Activated T-cell treated with anti-CD3 and anti-CD28 coated beads, Interleukin-2, amount 50 U/mL, for 4 hours (primary cell): ENCODE measurements around the gene PCBP3. TPM values are rescaled to one million over a fixed set of nuclear protein-coding genes. Genes with fewer than 3 reads are reported as not detected.

Experiments used
- ATAC-seq, 2 donors: fragments of 200-7000 bp; cut with Tn5 transposase; one replicate each; pipeline ENCODE4 v1.10.0; 2021
- DNase-seq: peaks from one replicate; pipeline ENCODE4 v3.0.0-alpha.2; 2020
- H3K27me3 Mint-ChIP-seq: one replicate; pipeline ENCODE4 v1.8.0; 2021; ENCODE audit warnings: low read depth, mixed read lengths
- H3K36me3 Mint-ChIP-seq: one replicate; pipeline ENCODE4 v1.8.0; 2022; ENCODE audit warnings: mixed read lengths; ENCODE audit not compliant: insufficient read depth
- H3K4me1 Mint-ChIP-seq: one replicate; pipeline ENCODE4 v1.8.0; 2021; ENCODE audit warnings: low read depth, mixed read lengths
- H3K4me3 Mint-ChIP-seq: one replicate; pipeline ENCODE4 v1.8.0; 2021; ENCODE audit warnings: mild to moderate bottlenecking, moderate library complexity, mixed read lengths
- H3K9me3 Mint-ChIP-seq: one replicate; pipeline ENCODE4 v1.8.0; 2021; ENCODE audit warnings: mixed read lengths
- total RNA-seq, 3 donors: library from RNA; stranded (reverse); gene quantifications; one replicate each; pipeline ENCODE4 v1.2.1, GENCODE V29; 2021

The PCBP3 gene
- total RNA-seq, 3 donors from 2014 or later = 2.7 to 5.7 (median 4.8) TPM

- no peak for ATAC-seq
- Mint-ChIP-seq H3K4me1 (peaks cover 3% of the 10 kb centered on the region), H3K4me3 (no peak overlapping the region), H3K27me3 (no peaks in the 10 kb centered on the region), H3K9me3 (no peaks in the 10 kb centered on the region), H3K36me3 (peaks cover 9% of the 10 kb centered on the region)
- DNase-seq = no peak
Measured at GRCh38 chr21:45747233-45747766, 103.8 kb downstream of the PCBP3 start.

GRCh38 chr21:45747802-45748445, 104.4 kb downstream of the PCBP3 start:
- no peak for DNase-seq
- ATAC-seq = peak in 1 of 2 donors; percentile 43
- Mint-ChIP-seq H3K4me3 (no peak overlapping the region), H3K27me3 (no peaks in the 10 kb centered on the region), H3K9me3 (no peaks in the 10 kb centered on the region), H3K36me3 (peaks cover 9% of the 10 kb centered on the region), H3K4me1 (peaks cover 1% of the 10 kb centered on the region)

DNA sequence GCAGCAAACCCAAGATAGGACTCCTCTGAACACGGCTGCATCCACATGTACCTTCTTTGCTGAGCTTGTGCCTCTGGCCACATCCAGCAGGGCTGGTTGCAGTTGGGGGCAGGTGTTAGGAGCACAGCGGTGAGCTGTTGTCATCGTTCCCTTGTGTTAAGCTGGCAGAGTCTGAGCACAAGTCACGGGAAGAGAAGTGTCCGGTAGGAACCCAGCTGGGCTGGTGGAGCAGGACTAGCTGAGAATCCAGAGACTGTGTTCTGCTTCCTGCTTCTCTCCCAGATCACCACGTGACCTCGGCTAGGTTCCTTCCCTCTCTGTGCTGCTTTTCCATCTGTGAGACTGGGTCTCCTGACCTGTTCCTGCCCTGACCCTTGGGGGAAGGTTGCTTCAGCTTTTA, 105.1 kb downstream of the PCBP3 start:
- Mint-ChIP-seq H3K4me1 (peaks cover 1% of the 10 kb centered on the region), H3K36me3 (peaks cover 9% of the 10 kb centered on the region), H3K9me3 (no peaks in the 10 kb centered on the region), H3K4me3 (no peak overlapping the region), H3K27me3 (no peaks in the 10 kb centered on the region)
- ATAC-seq = no peak
- DNase-seq = no peak

- Mint-ChIP-seq H3K4me3 (no peak overlapping the region), H3K9me3 (no peaks in the 10 kb centered on the region), H3K4me1 (peaks cover 1% of the 10 kb centered on the region), H3K36me3 (peaks cover 5% of the 10 kb centered on the region), H3K27me3 (no peaks in the 10 kb centered on the region)
- DNase-seq = no peak
- ATAC-seq = no peak
Measured at GRCh38 chr21:45749974-45750373, 106.4 kb downstream of the PCBP3 start.

GRCh38 chr21:45750936-45751335, 107.4 kb downstream of the PCBP3 start:
- peaks cover 4% of the 10 kb centered on the region for H3K9me3 Mint-ChIP-seq
- peaks cover 1% of the 10 kb centered on the region for H3K4me1 Mint-ChIP-seq
- DNase-seq (no peak), ATAC-seq (no peak)
- H3K36me3 Mint-ChIP-seq = no peaks in the 10 kb centered on the region
- H3K4me3 Mint-ChIP-seq = no peak overlapping the region
- H3K27me3 Mint-ChIP-seq = no peaks in the 10 kb centered on the region

- ATAC-seq (no peak), DNase-seq (no peak)
- Mint-ChIP-seq H3K4me3 (no peak overlapping the region), H3K9me3 (peaks cover 7% of the 10 kb centered on the region), H3K4me1 (no peaks in the 10 kb centered on the region), H3K27me3 (no peaks in the 10 kb centered on the region), H3K36me3 (no peaks in the 10 kb centered on the region)
Measured at GRCh38 chr21:45753445-45753844, 109.9 kb downstream of the PCBP3 start.

DNA sequence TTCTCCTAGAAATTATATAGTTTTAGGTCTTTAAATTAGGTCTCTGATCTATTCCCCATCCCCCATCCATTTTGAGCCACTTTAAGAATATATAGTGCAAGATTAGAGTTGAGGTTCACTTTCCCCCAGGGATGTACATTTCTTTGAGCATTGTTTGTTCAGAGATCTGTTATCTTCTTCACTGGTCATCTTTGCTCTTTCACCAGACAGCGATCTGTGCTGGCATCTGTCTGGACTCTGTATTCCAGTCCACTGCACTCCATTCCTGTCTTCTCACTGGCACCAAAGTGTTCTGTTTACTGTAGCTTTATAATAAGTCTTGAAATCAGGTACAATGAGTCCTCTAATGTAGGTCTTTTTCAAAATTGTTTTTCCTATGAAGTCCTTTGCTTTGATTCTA, 112.5 kb downstream of the PCBP3 start:
- ATAC-seq = no peak
- no peaks in the 10 kb centered on the region for H3K27me3 Mint-ChIP-seq

GRCh38 chr21:45756669-45757068, 113.1 kb downstream of the PCBP3 start:
- H3K27me3 Mint-ChIP-seq = no peaks in the 10 kb centered on the region
- ATAC-seq = no peak
- no peak overlapping the region for H3K4me3 Mint-ChIP-seq
- DNase-seq = no peak
- H3K4me1 Mint-ChIP-seq = no peaks in the 10 kb centered on the region
- peaks cover 7% of the 10 kb centered on the region for H3K9me3 Mint-ChIP-seq
- no peaks in the 10 kb centered on the region for H3K36me3 Mint-ChIP-seq

More for the DNA sequence above, 112.5 kb downstream of the PCBP3 start:
- Mint-ChIP-seq H3K36me3 (no peaks in the 10 kb centered on the region), H3K9me3 (peaks cover 7% of the 10 kb centered on the region), H3K4me3 (no peak overlapping the region), H3K4me1 (no peaks in the 10 kb centered on the region)
- no peak for DNase-seq

DNA sequence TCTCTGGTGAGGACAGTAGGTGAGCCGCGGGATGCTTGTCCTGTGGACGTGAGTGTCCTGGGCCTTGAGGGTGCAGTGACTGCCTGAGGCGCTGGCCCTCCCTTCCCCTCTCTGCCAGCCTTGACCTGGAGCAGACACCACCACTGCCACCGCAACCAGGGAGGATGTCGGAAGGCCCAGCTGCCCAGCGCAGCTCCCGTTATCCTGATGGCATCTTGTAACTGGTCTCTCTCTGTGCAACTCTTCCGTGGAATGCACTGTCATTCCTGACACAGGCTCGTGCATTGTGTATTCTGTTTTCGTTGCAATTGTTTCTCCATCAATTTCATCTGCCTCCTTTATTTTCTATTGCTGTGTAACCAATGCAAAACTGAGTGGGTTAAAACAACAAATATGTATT, 118.2 kb downstream of the PCBP3 start:
- no peaks in the 10 kb centered on the region for H3K9me3 Mint-ChIP-seq
- DNase-seq (no peak), ATAC-seq (no peak)
- peaks cover 2% of the 10 kb centered on the region for H3K36me3 Mint-ChIP-seq
- peaks cover 5% of the 10 kb centered on the region for H3K4me1 Mint-ChIP-seq
- no peaks in the 10 kb centered on the region for H3K27me3 Mint-ChIP-seq
- no peak overlapping the region for H3K4me3 Mint-ChIP-seq

GRCh38 chr21:45763074-45763473, 119.5 kb downstream of the PCBP3 start:
- peaks cover 2% of the 10 kb centered on the region for H3K36me3 Mint-ChIP-seq
- no peak for ATAC-seq
- H3K4me1 Mint-ChIP-seq = peaks cover 19% of the 10 kb centered on the region
- DNase-seq = no peak
- H3K9me3 Mint-ChIP-seq = no peaks in the 10 kb centered on the region
- H3K4me3 Mint-ChIP-seq = no peak overlapping the region
- no peaks in the 10 kb centered on the region for H3K27me3 Mint-ChIP-seq

GRCh38 chr21:45763506-45763905, 120.0 kb downstream of the PCBP3 start:
- ATAC-seq = no peak
- H3K4me3 Mint-ChIP-seq = no peak overlapping the region
- no peaks in the 10 kb centered on the region for H3K9me3 Mint-ChIP-seq
- no peak for DNase-seq
- no peaks in the 10 kb centered on the region for H3K27me3 Mint-ChIP-seq
- H3K36me3 Mint-ChIP-seq = peaks cover 2% of the 10 kb centered on the region
- H3K4me1 Mint-ChIP-seq = peaks cover 23% of the 10 kb centered on the region

- Mint-ChIP-seq H3K27me3 (no peaks in the 10 kb centered on the region), H3K4me3 (no peak overlapping the region), H3K9me3 (no peaks in the 10 kb centered on the region), H3K4me1 (peaks cover 36% of the 10 kb centered on the region), H3K36me3 (peaks cover 2% of the 10 kb centered on the region)
- ATAC-seq (no peak), DNase-seq (no peak)
Measured at GRCh38 chr21:45764792-45765191, 121.3 kb downstream of the PCBP3 start.

GRCh38 chr21:45765375-45765774, 121.8 kb downstream of the PCBP3 start:
- Mint-ChIP-seq H3K4me1 (peaks cover 41% of the 10 kb centered on the region), H3K27me3 (no peaks in the 10 kb centered on the region), H3K4me3 (no peak overlapping the region), H3K9me3 (no peaks in the 10 kb centered on the region), H3K36me3 (peaks cover 2% of the 10 kb centered on the region)
- ATAC-seq (no peak), DNase-seq (no peak)

- no peaks in the 10 kb centered on the region for H3K27me3 Mint-ChIP-seq
- no peaks in the 10 kb centered on the region for H3K9me3 Mint-ChIP-seq
- H3K36me3 Mint-ChIP-seq = peaks cover 2% of the 10 kb centered on the region
- ATAC-seq (no peak), DNase-seq (no peak)
- peaks cover 42% of the 10 kb centered on the region for H3K4me1 Mint-ChIP-seq
- H3K4me3 Mint-ChIP-seq = no peak overlapping the region
Measured at GRCh38 chr21:45766055-45766454, 122.5 kb downstream of the PCBP3 start.

DNA sequence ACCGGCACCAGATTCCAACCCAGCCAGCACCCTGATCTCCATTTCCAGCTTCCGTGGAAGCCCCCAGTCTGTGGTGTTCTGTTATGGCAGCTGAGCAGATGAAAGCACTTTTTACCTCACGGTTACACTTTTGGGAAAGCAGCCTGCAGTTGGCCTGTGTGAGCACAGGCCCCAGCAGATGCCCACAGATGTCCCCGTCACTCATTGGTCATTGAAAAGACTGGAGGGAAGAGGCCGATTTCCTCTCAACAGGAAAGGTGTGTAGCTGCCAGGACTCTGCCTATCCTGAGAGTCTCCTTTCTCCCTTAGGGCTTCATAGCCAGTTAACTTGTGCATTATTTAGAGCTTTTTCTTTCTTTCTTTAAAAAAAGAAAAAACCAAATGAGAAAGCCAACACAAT, 123.0 kb downstream of the PCBP3 start:
- peaks cover 42% of the 10 kb centered on the region for H3K4me1 Mint-ChIP-seq
- no peaks in the 10 kb centered on the region for H3K9me3 Mint-ChIP-seq
- ATAC-seq (no peak), DNase-seq (no peak)
- no peak overlapping the region for H3K4me3 Mint-ChIP-seq
- H3K36me3 Mint-ChIP-seq = peaks cover 2% of the 10 kb centered on the region
- H3K27me3 Mint-ChIP-seq = no peaks in the 10 kb centered on the region
